ENCODE measurements around the gene NRG3.

NRG3 gene

DNA sequence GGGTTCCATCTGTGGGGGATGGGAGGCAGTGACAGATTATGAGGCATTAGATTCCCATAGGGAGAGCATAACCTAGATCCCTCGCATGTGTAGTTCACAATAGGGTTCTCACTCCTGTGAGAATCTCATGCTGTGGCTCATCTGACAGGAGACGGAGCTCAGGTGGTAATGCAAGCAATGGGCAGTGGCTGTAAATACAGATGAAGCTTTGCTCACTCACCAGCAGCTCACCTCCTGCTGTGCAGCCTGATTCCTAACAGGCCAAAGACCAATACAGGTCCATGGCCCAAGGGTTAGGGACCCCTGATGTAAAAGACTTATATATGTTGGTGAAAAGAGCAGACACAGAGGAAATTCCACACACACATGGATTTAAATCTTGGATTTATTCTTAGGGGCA lies 370.2 kb downstream of the NRG3 start:
- H3K27me3 ChIP-seq (ENCODE audit: insufficient read depth, poor library complexity, severe bottlenecking): no peaks in the 10 kb centered on the region

DNA sequence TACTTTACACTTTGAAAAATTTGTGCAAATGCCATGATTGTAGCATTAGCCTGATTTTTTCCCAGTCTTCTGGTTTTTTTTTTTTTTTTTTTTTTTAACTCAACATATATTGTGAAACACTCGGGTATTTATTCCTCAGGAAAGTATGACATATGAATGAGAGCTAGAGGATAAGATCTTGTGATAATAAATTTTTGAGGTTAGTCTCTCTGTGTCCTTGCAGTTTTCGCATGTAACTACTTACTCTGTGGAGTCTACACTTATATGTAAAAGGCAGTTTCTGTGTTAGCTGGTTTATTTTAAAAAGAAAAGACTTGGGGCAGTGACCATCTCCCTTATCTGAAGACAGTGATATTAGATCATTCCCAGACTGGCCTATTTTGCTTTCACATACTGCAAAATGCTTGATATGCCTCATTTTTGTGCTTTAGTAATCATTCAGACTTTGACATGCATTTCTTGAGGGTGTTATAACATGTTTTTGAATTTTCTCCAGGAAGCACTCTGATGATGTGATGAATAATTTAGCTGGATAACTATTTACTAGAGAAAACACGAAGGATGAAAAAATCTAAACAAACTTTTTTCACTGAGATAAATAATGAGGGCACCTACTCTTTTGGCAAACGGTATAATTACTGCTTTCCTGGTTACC lies 371.0 kb downstream of the NRG3 start:
- TF ChIP-seq SPI1 (IDR thresholded peaks at IDR 0.05; ENCODE audit: borderline replicate concordance, low read depth) (no peak), GABPA (IDR thresholded peaks at IDR 0.05; ENCODE audit: low read depth) (no peak), POLR2AphosphoS5 (IDR thresholded peaks at IDR 0.05; ENCODE audit: low read depth) (no peak)
- TF ChIP-seq, protein P1, sequence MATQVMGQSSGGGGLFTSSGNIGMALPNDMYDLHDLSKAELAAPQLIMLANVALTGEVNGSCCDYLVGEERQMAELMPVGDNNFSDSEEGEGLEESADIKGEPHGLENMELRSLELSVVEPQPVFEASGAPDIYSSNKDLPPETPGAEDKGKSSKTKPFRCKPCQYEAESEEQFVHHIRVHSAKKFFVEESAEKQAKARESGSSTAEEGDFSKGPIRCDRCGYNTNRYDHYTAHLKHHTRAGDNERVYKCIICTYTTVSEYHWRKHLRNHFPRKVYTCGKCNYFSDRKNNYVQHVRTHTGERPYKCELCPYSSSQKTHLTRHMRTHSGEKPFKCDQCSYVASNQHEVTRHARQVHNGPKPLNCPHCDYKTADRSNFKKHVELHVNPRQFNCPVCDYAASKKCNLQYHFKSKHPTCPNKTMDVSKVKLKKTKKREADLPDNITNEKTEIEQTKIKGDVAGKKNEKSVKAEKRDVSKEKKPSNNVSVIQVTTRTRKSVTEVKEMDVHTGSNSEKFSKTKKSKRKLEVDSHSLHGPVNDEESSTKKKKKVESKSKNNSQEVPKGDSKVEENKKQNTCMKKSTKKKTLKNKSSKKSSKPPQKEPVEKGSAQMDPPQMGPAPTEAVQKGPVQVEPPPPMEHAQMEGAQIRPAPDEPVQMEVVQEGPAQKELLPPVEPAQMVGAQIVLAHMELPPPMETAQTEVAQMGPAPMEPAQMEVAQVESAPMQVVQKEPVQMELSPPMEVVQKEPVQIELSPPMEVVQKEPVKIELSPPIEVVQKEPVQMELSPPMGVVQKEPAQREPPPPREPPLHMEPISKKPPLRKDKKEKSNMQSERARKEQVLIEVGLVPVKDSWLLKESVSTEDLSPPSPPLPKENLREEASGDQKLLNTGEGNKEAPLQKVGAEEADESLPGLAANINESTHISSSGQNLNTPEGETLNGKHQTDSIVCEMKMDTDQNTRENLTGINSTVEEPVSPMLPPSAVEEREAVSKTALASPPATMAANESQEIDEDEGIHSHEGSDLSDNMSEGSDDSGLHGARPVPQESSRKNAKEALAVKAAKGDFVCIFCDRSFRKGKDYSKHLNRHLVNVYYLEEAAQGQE (IDR thresholded peaks at IDR 0.05; ENCODE audit: insufficient replicate concordance, low read depth): no peak
- TF ChIP-seq, protein P2, sequence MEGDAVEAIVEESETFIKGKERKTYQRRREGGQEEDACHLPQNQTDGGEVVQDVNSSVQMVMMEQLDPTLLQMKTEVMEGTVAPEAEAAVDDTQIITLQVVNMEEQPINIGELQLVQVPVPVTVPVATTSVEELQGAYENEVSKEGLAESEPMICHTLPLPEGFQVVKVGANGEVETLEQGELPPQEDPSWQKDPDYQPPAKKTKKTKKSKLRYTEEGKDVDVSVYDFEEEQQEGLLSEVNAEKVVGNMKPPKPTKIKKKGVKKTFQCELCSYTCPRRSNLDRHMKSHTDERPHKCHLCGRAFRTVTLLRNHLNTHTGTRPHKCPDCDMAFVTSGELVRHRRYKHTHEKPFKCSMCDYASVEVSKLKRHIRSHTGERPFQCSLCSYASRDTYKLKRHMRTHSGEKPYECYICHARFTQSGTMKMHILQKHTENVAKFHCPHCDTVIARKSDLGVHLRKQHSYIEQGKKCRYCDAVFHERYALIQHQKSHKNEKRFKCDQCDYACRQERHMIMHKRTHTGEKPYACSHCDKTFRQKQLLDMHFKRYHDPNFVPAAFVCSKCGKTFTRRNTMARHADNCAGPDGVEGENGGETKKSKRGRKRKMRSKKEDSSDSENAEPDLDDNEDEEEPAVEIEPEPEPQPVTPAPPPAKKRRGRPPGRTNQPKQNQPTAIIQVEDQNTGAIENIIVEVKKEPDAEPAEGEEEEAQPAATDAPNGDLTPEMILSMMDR (IDR thresholded peaks at IDR 0.05; ENCODE audit: insufficient read depth, low read length): no peak
- no peak overlapping the region for H3K4me3 ChIP-seq (replicated peaks; ENCODE audit: insufficient read depth, low read length)
- no peaks in the 10 kb centered on the region for H3K27me3 ChIP-seq (ENCODE audit: insufficient read depth, poor library complexity, severe bottlenecking)
- H3K27ac ChIP-seq (replicated peaks): no peak overlapping the region
- DNase-seq (ENCODE audit: low read depth in 1 of 2, low spot score in 1 of 2): no peak

More for the DNA sequence above, 370.2 kb downstream of the NRG3 start:
- TF ChIP-seq, protein P1 (IDR thresholded peaks at IDR 0.05; ENCODE audit: insufficient replicate concordance, low read depth): no peak
- TF ChIP-seq GABPA (IDR thresholded peaks at IDR 0.05; ENCODE audit: low read depth) (no peak), SPI1 (IDR thresholded peaks at IDR 0.05; ENCODE audit: borderline replicate concordance, low read depth) (no peak), POLR2AphosphoS5 (IDR thresholded peaks at IDR 0.05; ENCODE audit: low read depth) (no peak)
- TF ChIP-seq, protein P2 (IDR thresholded peaks at IDR 0.05; ENCODE audit: insufficient read depth, low read length): no peak
- Histone ChIP-seq H3K27ac (replicated peaks) (no peak overlapping the region), H3K4me3 (replicated peaks; ENCODE audit: insufficient read depth, low read length) (no peak overlapping the region)
- no peak for DNase-seq (ENCODE audit: low read depth in 1 of 2, low spot score in 1 of 2)

DNA sequence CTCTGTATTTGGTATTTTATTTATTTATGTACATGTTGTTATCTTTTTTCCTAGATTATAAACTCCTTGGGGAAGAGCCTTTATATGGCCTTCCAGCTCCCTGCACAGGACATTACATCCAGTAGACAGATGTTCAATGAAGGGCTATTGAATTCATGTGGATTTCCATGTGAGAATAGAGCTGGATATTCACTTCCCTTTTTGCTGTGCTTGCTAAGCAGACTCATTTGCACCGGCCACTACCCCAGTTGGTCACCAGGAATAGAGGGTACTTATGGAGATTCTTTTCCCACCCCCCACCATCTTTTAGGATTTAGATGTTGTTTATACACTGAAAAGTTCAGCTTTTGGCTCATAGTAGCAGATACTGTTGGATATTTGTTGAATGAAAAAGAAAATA lies 374.1 kb downstream of the NRG3 start:
- Histone ChIP-seq H3K27ac (replicated peaks) (no peak overlapping the region), H3K4me3 (replicated peaks; ENCODE audit: insufficient read depth, low read length) (no peak overlapping the region), H3K27me3 (ENCODE audit: insufficient read depth, poor library complexity, severe bottlenecking) (no peaks in the 10 kb centered on the region)
- DNase-seq (ENCODE audit: low read depth in 1 of 2, low spot score in 1 of 2): no peak
- TF ChIP-seq GABPA (IDR thresholded peaks at IDR 0.05; ENCODE audit: low read depth) (no peak), POLR2AphosphoS5 (IDR thresholded peaks at IDR 0.05; ENCODE audit: low read depth) (no peak), SPI1 (IDR thresholded peaks at IDR 0.05; ENCODE audit: borderline replicate concordance, low read depth) (peak; percentile 56; the same call in 1 of the 2 replicates)
- TF ChIP-seq, protein P2 (IDR thresholded peaks at IDR 0.05; ENCODE audit: insufficient read depth, low read length): no peak
- TF ChIP-seq, protein P1 (IDR thresholded peaks at IDR 0.05; ENCODE audit: insufficient replicate concordance, low read depth): no peak
